ENCODE results near the gene CSTPP1.
"Not testable (repeated sequence)": the region's sequence is repeated elsewhere in the genome, so short reads cannot be mapped to it uniquely, and the experiment has no call there.

CSTPP1 gene

DNA sequence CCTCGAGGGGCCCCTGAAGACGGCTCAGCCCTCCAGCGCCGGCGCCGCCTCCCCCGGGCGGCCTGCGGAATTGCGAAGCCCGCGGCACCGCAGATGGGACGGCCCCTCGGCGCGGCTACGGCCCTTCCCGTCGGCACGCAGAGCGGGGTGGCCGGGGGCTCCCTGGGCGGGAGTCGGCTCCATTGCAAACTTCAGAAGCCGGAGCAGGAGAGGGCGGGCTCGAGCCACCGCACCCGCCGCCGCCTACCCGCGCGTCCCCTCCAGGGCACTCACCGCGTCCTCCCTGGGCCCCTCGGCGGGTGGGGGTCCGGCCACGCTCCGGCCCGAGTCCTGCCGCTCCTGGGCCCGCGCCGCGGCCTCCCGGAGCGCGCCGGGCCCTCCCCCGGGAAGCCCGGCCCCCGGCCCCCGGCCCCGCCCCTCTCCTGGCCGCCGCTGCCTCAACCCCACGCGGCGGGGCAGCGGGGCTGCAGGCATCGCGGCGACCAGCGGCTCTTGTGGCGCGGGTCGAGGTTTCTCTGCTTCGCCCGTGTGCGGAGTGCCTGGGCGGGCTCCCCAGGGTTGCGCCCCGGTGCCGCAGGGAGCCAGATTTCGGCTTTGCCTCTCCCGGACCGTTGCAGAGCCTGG lies 249.6 kb downstream of the CSTPP1 start, which contains the start of gene PACSIN3:
Gene PACSIN3, minus strand, starts transcription at position 359 of the 624 bp plus-strand sequence. CDS start 3,707 bp downstream, outside the sequence.
- DNase-seq, result peak; percentile 42

DNA sequence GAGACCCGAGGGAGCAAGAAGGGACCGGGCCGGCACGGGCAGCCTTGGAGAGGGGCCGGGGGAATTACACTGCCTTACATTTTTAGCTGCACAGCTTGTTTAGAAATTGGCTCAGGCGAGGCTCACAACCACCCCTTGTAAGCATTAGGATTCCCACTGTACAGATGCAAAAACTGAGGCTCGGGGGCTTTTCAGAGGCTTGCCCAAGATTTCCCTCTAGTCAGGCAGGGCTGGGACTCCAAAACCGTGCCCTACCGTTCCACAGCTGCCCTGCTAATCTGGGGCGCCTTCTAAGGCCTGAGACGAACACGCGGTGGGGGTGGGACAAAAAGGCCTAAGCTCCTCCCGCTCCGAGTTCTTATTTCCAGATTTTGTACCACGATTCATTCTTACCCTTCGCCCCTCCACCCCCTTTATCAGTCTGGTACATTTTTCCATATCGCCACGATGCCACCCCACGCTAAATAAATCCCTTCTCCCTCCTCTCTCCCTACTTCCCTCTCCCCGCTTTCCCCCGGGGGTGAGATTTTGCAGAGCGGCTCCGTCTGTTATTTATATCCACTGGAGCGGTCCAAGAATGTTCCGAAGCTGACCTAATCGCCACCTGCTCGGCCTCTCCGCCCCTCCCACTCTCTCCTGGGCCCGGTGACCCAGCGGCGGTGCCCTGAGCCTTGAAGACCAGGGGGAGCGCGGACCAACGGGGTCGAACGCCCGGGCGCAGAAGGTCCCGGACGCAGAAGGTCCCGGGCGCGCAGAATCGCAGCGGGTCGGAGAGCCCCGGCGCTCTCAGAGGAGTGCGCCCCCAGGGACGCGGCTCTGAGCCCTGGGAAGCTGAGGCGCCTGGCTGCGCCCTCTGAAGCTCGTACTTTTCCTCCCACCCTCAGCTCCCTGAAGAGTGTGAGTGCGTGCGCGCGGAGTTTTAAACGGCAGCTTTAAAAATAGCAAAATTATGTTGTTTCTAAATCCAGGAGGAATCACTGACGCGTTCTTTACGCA lies 250.4 kb downstream of the CSTPP1 start:
- DNase-seq, result peak; percentile 48

DNA sequence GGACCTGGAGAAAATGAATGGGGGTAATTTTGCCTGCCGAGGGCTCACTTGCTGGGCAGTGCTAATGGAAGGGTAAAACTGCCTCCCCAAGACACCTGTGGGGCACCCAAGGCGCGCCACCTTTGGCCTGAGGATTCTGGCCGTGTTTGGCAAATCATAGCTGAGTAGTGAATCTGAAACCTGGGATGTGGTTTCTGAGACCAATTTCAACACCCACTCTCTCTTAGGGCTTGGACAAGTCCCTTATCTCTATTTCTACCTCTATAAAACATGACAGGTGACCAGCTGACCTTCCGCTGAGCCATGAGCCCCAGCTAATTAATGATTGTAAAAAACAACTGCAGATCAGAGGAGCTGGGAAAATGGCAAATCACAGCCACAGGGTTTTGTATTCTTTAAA lies 251.2 kb downstream of the CSTPP1 start:
- DNase-seq, result no peak

DNA sequence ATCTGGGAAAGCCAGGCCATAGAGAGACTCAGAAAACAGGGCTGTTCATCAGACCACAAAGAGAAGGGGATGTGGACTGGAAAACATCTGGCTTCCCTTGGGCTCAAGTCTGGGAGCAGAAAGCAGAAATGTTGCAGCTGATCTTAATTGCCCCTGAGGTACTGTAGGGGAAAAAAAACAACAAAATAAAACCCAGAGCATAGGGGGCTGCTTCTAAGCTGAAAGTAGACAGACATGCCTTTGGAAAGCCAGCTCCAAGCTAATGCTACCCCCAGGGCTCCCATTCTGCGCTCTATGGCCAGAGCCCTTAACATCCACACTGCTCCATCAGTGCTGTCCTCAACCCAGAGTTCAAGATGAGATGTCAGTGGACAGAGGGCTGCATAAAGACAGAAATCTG lies 251.7 kb downstream of the CSTPP1 start:
- no peak for DNase-seq

DNA sequence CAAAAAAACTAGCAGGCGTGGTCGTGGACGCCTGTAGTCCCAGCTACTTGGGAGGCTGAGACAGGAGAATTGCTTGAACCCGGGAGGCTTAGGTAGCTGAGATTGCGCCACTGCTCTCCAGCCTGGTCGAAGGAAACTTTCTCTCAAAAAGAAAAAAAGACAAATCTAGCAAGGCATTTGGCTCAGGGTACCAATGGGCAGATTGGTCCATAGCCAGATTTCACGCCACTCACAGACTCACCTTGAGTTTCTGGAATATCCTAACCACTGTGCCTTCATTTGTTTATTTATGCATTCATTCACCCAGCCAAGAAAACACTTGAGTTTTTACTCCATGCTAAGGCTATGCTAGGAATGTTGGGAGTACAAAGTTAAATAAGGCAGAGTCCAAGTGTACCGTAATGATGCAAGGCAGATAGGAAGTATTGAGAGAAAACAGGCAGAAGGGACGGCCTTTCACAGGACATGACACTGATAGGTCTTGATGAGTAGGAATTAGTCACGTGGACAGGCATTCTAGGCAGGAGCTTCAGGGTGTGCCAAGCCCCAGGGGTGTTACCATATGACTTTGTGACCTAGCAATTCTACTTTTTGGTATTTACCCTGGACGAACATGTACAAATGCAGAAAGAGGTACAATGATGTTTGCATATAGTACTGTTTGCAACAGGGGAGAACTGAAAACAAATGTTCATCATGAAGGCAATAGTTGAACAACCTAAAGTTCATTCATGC lies 252.7 kb downstream of the CSTPP1 start:
- DNase-seq, result no peak

- DNase-seq, result not testable (repeated sequence)
These were observed 254.6 kb downstream of the CSTPP1 start for GRCh38 chr11:47191137-47191536.

DNA sequence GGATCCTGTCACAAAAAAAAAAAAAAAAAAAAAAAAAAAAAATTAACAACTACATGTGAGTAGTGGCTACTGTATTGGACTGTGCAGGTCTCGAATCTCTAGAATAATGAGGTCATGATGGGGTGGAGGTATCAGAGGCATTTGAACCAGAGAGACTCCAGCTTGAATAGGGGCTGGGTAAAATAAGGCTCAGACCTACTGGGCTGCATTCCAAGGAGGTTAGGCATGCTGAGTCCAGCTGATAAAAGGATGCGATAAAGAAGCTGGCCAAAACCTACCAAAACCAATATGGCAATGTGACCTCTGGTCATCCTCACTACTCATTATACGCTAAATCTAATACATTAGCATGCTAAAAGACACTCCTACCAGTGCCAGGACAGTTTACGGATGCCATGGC lies 255.6 kb downstream of the CSTPP1 start:
- DNase-seq, result no peak

GRCh38 chr11:47198161-47198560 lies 261.6 kb downstream of the CSTPP1 start:
- DNase-seq, result not testable (repeated sequence)

- no peak for DNase-seq
These were observed 264.5 kb downstream of the CSTPP1 start for GRCh38 chr11:47201015-47201414.

DNA sequence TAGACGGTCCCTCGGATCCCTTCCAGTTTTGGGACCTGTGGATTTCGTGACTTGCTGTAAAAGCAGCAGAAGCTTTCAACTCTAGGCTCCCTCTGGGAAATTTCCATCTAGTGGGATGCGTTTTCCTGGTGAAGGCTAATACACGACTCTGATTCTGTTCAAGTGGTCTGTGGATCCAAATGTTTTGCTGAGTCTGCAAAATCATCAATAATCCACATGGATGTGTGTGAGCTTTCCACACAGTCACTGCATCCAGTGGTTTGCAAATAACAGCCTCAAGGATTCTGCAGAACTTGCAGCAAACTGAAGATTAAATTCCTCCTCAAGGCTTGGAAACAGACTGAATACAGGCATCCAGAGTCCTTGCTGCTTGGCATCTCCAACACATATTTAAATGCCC lies 266.0 kb downstream of the CSTPP1 start:
- DNase-seq, result no peak

DNA sequence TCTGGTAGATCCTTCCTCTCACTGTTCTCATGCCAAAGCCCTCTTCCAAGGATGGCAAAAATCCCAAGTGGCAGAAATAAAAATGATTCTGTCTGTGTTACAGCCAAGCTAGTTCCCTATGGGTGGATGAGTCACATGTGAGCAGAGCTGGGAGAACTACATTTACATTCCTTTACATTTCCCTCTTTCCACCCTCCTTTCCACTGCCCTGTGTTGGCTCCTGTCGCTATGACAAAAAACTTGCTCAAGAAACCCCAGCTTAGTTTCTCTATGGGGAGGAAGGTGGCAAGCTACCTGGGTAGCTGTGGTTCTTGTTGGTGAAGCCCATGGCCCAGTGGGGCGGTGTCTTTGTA lies 268.1 kb downstream of the CSTPP1 start:
- DNase-seq, result no peak

DNA sequence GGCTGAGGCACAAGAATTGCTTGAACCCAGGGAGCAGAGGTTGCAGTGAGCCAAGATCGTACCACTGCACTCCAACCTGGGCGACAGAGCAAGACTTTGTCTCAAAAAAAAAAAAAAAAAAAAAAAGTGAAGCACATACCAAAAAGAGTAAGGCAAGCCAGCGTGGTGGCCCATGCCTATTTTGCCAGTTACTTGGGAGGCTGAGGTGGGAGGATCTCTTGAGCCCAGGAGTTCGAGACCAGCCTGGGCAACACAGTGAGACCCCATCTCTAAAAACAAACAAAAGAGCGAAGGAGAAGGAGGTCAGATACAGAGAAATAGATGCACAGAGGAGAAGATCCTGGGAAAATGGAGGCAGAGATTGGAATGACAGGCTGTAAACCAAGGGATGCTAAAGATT lies 270.0 kb downstream of the CSTPP1 start:
- not testable (repeated sequence) for DNase-seq

- DNase-seq, result no peak
These were observed 270.9 kb downstream of the CSTPP1 start for GRCh38 chr11:47207459-47207858.

DNA sequence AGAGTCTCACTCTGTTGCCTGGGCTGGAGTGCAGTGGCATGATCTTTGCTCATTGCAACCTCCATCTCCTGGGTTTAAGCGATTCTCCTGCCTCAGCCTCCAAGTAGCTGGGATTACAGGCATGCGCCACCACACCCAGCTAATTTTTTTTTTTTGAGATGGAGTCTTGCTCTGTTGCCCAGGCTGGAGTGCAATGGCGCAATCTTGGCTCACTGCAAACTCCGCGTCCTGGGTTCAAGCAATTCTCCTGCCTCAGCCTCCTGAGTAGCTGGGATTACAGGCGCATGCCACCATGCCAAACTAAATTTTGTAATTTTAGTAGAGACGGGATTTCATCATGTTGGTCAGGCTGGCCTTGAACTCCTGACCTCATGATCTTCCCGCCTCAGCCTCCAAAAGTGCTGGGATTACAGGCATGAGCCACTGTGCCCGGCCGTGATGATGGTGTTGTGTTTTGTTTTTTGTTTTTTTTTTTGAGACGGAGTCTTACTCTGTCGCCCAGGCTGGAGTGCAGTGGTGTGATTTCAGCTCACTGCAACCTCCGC lies 271.5 kb downstream of the CSTPP1 start:
- DNase-seq, result not testable (repeated sequence)

DNA sequence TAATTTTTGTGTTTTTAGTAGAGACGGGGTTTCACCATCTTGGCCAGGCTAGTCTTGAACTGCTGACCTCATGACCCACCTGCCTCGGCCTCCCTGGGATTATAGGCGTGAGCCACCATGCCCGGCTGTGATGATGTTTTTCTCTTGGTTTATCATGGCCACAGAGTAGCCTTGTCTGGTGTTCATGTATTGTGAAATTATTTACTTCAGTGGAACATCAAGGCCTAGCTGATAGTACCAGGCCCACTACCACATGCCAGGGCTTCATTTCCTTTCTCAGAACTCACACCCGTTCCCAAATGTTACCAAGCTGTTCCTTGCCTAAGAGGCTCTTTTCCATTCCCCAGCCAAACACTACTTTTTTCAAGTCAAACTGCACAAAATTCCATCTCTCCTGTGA lies 272.1 kb downstream of the CSTPP1 start:
- no peak for DNase-seq
